ENCODE measurements around the gene ENDOU.
A peak's percentile ranks its signal among the peaks of the same experiment; 100 is the strongest.

The ENDOU gene

DNA sequence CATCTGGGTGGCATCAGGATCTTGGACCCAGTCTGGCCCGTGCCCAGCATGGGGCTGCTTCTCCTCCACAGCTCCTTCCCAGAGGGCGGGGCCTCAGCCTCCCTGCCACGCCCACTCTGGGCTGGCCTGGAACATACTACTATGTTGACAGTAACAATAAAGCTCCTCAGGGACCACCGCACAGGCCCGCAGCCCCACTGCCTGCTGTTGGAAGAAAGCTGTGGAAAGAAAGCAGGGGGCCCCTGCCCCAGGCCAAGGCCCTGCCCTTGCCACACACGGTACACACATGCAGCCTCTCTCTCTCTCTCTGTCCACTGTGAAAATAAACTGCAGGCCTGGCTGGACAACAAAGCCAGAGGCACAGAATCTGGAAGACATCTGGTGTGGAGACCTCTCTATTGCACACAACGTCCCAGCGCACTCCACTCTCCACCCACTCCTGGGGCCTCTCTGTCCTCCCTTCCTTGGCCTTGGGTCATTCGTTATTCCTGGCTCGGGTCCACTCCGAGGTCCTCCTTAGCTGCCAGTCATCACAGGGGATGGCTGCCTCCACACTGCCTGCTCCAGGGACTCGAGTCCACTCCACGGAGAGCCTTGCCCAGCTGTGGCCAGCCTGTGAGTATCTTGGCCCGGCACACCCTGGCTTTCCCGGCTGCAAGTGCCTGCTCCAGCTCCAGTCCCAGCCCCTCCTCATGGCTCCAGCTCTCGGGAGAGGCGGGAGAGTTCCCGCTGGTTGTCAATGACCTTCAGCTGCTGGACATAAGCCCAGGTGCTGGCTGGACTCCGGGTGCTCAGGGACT is 11.8 kb upstream of the ENDOU start:
- TF ChIP-seq, protein P1, sequence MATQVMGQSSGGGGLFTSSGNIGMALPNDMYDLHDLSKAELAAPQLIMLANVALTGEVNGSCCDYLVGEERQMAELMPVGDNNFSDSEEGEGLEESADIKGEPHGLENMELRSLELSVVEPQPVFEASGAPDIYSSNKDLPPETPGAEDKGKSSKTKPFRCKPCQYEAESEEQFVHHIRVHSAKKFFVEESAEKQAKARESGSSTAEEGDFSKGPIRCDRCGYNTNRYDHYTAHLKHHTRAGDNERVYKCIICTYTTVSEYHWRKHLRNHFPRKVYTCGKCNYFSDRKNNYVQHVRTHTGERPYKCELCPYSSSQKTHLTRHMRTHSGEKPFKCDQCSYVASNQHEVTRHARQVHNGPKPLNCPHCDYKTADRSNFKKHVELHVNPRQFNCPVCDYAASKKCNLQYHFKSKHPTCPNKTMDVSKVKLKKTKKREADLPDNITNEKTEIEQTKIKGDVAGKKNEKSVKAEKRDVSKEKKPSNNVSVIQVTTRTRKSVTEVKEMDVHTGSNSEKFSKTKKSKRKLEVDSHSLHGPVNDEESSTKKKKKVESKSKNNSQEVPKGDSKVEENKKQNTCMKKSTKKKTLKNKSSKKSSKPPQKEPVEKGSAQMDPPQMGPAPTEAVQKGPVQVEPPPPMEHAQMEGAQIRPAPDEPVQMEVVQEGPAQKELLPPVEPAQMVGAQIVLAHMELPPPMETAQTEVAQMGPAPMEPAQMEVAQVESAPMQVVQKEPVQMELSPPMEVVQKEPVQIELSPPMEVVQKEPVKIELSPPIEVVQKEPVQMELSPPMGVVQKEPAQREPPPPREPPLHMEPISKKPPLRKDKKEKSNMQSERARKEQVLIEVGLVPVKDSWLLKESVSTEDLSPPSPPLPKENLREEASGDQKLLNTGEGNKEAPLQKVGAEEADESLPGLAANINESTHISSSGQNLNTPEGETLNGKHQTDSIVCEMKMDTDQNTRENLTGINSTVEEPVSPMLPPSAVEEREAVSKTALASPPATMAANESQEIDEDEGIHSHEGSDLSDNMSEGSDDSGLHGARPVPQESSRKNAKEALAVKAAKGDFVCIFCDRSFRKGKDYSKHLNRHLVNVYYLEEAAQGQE (IDR thresholded peaks at IDR 0.05; ENCODE audit: insufficient read depth in 1 of 2, low read depth in 2 of 2, low read length in 2 of 2): no peak
- TF ChIP-seq FOXP2 (optimal IDR thresholded peaks at IDR 0.05; ENCODE audit: borderline replicate concordance, extremely low read depth, extremely low read length, insufficient read depth) (peak; percentile 40), POLR2AphosphoS5 (IDR thresholded peaks at IDR 0.05; ENCODE audit: low read depth, low read length) (peak; percentile 61)

DNA sequence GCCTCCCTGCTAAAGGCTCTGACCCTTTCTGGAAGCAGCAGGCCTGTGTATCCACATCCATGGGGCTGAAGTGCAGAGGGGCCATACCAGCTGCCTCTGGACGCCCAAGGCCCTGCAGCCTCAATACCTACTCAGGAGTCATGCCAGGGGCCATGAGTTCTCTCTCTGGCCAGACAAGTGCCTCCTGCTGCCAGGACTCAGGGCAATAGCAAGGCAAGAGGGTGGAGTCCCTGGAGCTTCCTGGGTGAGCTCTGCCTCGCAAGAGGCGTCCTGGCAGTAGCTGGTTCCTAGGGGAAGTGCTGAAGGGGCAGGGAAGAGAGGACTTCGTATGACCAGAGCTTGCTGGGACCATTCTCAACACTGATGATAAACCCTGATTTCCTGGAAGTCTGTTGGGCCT is 10.9 kb upstream of the ENDOU start:
- TF ChIP-seq POLR2AphosphoS5 (IDR thresholded peaks at IDR 0.05; ENCODE audit: low read depth, low read length) (no peak), TAF1 (IDR thresholded peaks at IDR 0.05; ENCODE audit: borderline replicate concordance, insufficient read depth, low read length) (no peak), FOXP2 (optimal IDR thresholded peaks at IDR 0.05; ENCODE audit: borderline replicate concordance, extremely low read depth, extremely low read length, insufficient read depth) (no peak), SIN3A (IDR thresholded peaks at IDR 0.05; ENCODE audit: borderline replicate concordance, insufficient read depth, low read length) (no peak)
- TF ChIP-seq, protein P1 (IDR thresholded peaks at IDR 0.05; ENCODE audit: insufficient read depth in 1 of 2, low read depth in 2 of 2, low read length in 2 of 2): no peak

DNA sequence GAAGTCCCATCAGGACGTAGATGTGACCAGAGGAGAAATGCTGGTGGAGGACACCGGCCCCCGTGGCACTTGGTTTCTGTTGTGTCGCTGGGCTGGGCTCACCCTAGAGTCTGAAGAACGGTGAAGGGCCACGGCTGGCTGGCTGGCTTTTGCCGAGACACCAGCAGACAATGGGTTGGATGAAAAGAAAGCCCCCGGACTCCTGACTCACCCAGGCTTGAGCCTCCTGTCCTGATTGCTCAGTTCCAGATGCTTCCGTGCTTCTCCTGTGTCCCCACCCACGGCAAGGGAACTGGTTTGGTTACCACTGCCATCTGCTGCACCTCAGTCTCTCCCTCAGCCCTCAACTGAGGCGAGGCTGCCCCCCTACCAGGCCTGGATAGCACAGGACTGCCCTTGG is 10.4 kb upstream of the ENDOU start:
- TF ChIP-seq FOXP2 (optimal IDR thresholded peaks at IDR 0.05; ENCODE audit: borderline replicate concordance, extremely low read depth, extremely low read length, insufficient read depth) (no peak), SIN3A (IDR thresholded peaks at IDR 0.05; ENCODE audit: borderline replicate concordance, insufficient read depth, low read length) (no peak), TAF1 (IDR thresholded peaks at IDR 0.05; ENCODE audit: borderline replicate concordance, insufficient read depth, low read length) (no peak)

DNA sequence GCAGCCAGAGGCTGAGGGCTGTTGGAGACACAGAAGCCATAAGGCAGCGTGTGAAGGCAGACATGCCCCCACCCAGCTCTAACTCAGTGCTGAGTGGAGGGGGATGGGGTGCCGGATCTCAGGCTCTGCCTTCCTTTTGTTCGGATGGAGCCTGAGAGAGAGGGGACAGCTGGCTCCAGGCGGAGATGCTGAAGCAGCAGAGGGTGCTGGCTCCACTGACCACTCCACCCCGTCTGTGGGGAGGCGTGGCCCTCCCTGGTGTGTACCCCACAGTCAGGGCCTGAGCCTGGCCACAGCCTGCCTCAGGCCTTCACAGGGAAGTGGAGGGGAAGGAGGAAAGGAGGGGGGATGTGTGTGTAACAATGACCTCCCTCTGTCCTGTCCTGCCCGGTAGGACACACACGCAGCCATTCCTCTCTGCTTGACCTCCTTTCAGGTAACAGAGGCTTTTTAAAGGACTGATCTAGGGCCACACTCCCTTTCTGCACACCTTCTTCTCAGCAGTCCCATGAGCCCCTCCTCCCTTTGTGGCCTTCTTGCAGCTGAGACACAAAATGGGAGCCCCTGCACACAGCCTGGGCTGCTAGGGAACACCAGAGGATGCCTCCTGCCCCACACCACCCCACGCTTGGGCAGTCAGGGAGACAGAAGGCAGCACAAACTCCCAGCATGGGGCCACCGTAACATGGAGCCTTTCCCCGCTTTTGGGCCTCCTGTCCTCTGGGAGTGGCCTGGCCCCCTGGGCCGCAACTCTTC is 9.6 kb upstream of the ENDOU start:
- TF ChIP-seq FOXP2 (optimal IDR thresholded peaks at IDR 0.05; ENCODE audit: borderline replicate concordance, extremely low read depth, extremely low read length, insufficient read depth) (no peak), TAF1 (IDR thresholded peaks at IDR 0.05; ENCODE audit: borderline replicate concordance, insufficient read depth, low read length) (no peak), SIN3A (IDR thresholded peaks at IDR 0.05; ENCODE audit: borderline replicate concordance, insufficient read depth, low read length) (no peak)

DNA sequence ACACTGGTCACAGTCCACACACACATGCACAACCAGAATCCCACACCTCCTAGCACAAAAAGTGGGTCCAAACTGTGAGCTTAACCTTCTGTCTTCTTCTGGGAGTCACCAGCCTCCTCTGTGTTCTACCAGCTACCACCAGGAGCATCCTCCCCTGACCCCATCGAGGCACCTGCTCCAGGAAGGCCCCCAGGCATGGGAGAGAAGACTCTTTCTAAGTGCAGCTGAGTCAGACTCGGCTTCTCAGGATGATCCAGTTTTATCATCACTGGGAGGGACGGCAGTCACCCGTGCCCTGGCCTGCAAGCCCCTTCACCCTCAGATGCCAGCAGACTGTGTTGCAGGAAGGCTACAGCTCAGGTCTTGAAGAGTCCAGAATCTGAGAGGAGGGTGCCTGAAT is 7.9 kb upstream of the ENDOU start:
- TF ChIP-seq TAF1 (IDR thresholded peaks at IDR 0.05; ENCODE audit: borderline replicate concordance, insufficient read depth, low read length) (no peak), SIN3A (IDR thresholded peaks at IDR 0.05; ENCODE audit: borderline replicate concordance, insufficient read depth, low read length) (no peak), POLR2AphosphoS5 (IDR thresholded peaks at IDR 0.05; ENCODE audit: low read depth, low read length) (no peak), FOXP2 (optimal IDR thresholded peaks at IDR 0.05; ENCODE audit: borderline replicate concordance, extremely low read depth, extremely low read length, insufficient read depth) (no peak)
- TF ChIP-seq, protein P1 (IDR thresholded peaks at IDR 0.05; ENCODE audit: insufficient read depth in 1 of 2, low read depth in 2 of 2, low read length in 2 of 2): no peak

DNA sequence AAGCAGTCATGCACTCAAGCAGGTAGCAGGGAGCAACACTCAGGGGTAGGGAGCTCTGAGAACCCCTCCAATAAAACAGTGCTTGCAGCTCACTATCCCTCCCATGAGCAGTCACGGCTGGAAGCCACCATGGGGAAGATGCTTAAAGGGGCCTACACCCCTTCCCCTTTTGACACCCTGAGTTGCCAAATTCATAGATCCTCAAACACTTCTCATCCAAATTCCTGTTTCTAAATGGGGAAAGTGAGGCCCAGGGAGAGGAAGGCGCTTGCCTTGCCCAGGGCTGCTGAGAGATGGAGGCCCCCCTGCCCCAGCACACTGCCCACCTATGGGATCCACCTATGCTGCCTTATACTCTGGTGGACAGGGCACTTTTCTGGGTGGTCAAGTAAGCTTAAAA is 7.2 kb upstream of the ENDOU start:
- TF ChIP-seq POLR2AphosphoS5 (IDR thresholded peaks at IDR 0.05; ENCODE audit: low read depth, low read length): no peak

Measured in PFSK-1 (cell line).